Vagina (tissue), 2 donors: Measurements from ENCODE around the gene SKP2.

Source experiments
- CTCF ChIP-seq, 3 experiments: fragments of 450-650 bp in 2 of 3; fragments of 200-600 bp in 1 of 3; sonication (generic) in 1 of 3; IDR thresholded peaks; one replicate each; pipeline ENCODE4 v1.5.1; 2017 to 2019; ENCODE audit warnings: antibody characterized with exemption in 3 of 3, mild to moderate bottlenecking in 2 of 3, moderate library complexity in 2 of 3
- POLR2A ChIP-seq, 2 donors: fragments of 450-650 bp; IDR thresholded peaks; one replicate each; pipeline ENCODE4 v1.6.1; 2017; ENCODE audit warnings: antibody characterized with exemption in 2 of 2, mild to moderate bottlenecking in 2 of 2, moderate library complexity in 2 of 2
- POLR2AphosphoS5 ChIP-seq, 2 donors: sonication (generic); formaldehyde crosslinking; IDR thresholded peaks; one replicate each; pipeline ENCODE4 v1.9.0; 2017; ENCODE audit warnings: antibody characterized with exemption in 2 of 2, mild to moderate bottlenecking in 2 of 2, low read depth in 1 of 2; ENCODE audit not compliant: insufficient read depth in 1 of 2

GRCh38 chr5:36230151-36230790 lies 78.4 kb downstream of the SKP2 start:
- no peak for TF ChIP-seq POLR2A (IDR thresholded peaks at IDR 0.05)
- TF ChIP-seq CTCF (IDR thresholded peaks at IDR 0.05): no peak
- no peak for TF ChIP-seq POLR2AphosphoS5 (IDR thresholded peaks at IDR 0.05; ENCODE audit: insufficient read depth in 1 of 2, low read depth in 1 of 2)
